ENCODE results near the gene SLC46A2.

- TF ChIP-seq CTCF (IDR thresholded peaks at IDR 0.05) (peak; percentile 87 to 98 (median 91)), POLR2A (IDR thresholded peaks at IDR 0.05) (no peak)
Measured at GRCh38 chr9:112844771-112845542, 45.7 kb downstream of the SLC46A2 start.
